CD4-positive, alpha-beta memory T cell (primary cell): Measurements from ENCODE around the gene C20orf144. TPM values are rescaled to one million over a fixed set of nuclear protein-coding genes. Genes with fewer than 3 reads are reported as not detected.
A peak's percentile ranks its signal among the peaks of the same experiment; 100 is the strongest.

Source experiments
- CTCF ChIA-PET: fragments of 350-600 bp; sonication (Branson Sonifier 250); formaldehyde crosslinking; loops from one replicate; lab custom pipeline; 2021; ENCODE audit warnings: inconsistent platforms; ENCODE audit not compliant: partially characterized antibody; lab: Charles Lee
- POLR2A ChIA-PET: fragments of 350-600 bp; sonication (Branson Sonifier 250); formaldehyde crosslinking; loops from one replicate; lab custom pipeline; 2021; ENCODE audit not compliant: partially characterized antibody; lab: Charles Lee
- DNase-seq, 5 donors: peaks; one replicate each; pipeline versions ENCODE4 v3.0.0 to v3.0.0-alpha.2; 2020 to 2022; ENCODE audit warnings: mixed read lengths in 1 of 5
- H3K27ac ChIP-seq: one replicate; pipeline ENCODE4 v1.7.0; 2013; ENCODE audit warnings: low read depth, low read length
- H3K27me3 ChIP-seq: 2 replicates; pipeline ENCODE4 v1.7.0; 2013; ENCODE audit warnings: mild to moderate bottlenecking, low read length, moderate library complexity; ENCODE audit not compliant: insufficient read depth
- H3K36me3 ChIP-seq: 2 replicates; pipeline ENCODE4 v1.7.0; 2013; ENCODE audit warnings: mild to moderate bottlenecking, low read length, moderate library complexity; ENCODE audit not compliant: insufficient read depth
- H3K4me1 ChIP-seq: 2 replicates; pipeline ENCODE4 v1.7.0; 2013; ENCODE audit warnings: mild to moderate bottlenecking, low read length, moderate library complexity; ENCODE audit not compliant: insufficient read depth
- H3K4me3 ChIP-seq, 2 donors: one replicate each; pipeline ENCODE4 v1.7.0; 2013; ENCODE audit warnings: low read length in 2 of 2, mild to moderate bottlenecking in 1 of 2
- H3K9me3 ChIP-seq, 2 donors: one replicate each; pipeline ENCODE4 v1.7.0; 2013; ENCODE audit warnings: low read length in 2 of 2, control low read depth in 1 of 2; ENCODE audit not compliant: control insufficient read depth in 1 of 2
- H3K27ac Mint-ChIP-seq, 7 donors: one replicate each; pipeline ENCODE4 v1.8.0; 2020 to 2021; ENCODE audit warnings: mixed read lengths in 7 of 7, mild to moderate bottlenecking in 6 of 7, inconsistent platforms in 3 of 7, moderate library complexity in 3 of 7
- H3K27me3 Mint-ChIP-seq, 2 donors: one replicate each; pipeline ENCODE4 v1.8.0; 2020 to 2021; ENCODE audit warnings: mixed read lengths in 2 of 2
- H3K36me3 Mint-ChIP-seq, 2 donors: one replicate each; pipeline ENCODE4 v1.8.0; 2020 to 2021; ENCODE audit warnings: mixed read lengths in 2 of 2, inconsistent platforms in 1 of 2, mild to moderate bottlenecking in 1 of 2
- H3K4me1 Mint-ChIP-seq, 4 donors: one replicate each; pipeline ENCODE4 v1.8.0; 2020 to 2021; ENCODE audit warnings: mixed read lengths in 4 of 4, mild to moderate bottlenecking in 1 of 4
- H3K4me3 Mint-ChIP-seq, 8 donors: one replicate each; pipeline ENCODE4 v1.8.0; 2020 to 2021; ENCODE audit warnings: mixed read lengths in 8 of 8, mild to moderate bottlenecking in 7 of 8, moderate library complexity in 6 of 8, inconsistent platforms in 3 of 8
- H3K9me3 Mint-ChIP-seq, 8 donors: one replicate each; pipeline ENCODE4 v1.8.0; 2020 to 2021; ENCODE audit warnings: mixed read lengths in 8 of 8, mild to moderate bottlenecking in 5 of 8, inconsistent platforms in 3 of 8, moderate library complexity in 1 of 8
- intact Hi-C: fragments of 100-400 bp; cut with micrococcal nuclease; formaldehyde crosslinking; loops from one replicate; pipeline ENCODE4 v1.15.1; 2023
- polyA plus RNA-seq, 2 donors: library from polyadenylated mRNA; unstranded; fragments of 300-500 nt; fragmentation: Illumina TruSeq; gene quantifications; one replicate each; pipeline ENCODE4 v1.2.3, GENCODE V29; 2021
- total RNA-seq, 2 experiments: library from RNA; stranded (reverse); gene quantifications; one replicate each; pipeline ENCODE4 v1.2.3, GENCODE V29; 2021

Gene C20orf144
- total and polyA plus RNA-seq, 4 experiments from 2014 or later: 0.61 TPM; not detected in 2

GRCh38 chr20:33701629-33702450, 39.7 kb downstream of the C20orf144 start:
- ChIA-PET CTCF (no interaction called here), POLR2A (no interaction called here)
- no peak overlapping the region for H3K4me3 ChIP-seq
- H3K27me3 ChIP-seq: no peaks in the 10 kb centered on the region
- H3K27ac ChIP-seq: no peak overlapping the region
- intact Hi-C loops: no loop called here
- Mint-ChIP-seq H3K4me3 (no peak overlapping the region), H3K36me3 (peaks cover 0 to 6% of the 10 kb centered on the region in 2 donors), H3K4me1 (no peaks in the 10 kb centered on the region), H3K9me3 (peaks cover 0 to 4% (median 0%) of the 10 kb centered on the region in 8 donors), H3K27ac (no peak overlapping the region), H3K27me3 (no peaks in the 10 kb centered on the region)
- no peaks in the 10 kb centered on the region for H3K9me3 ChIP-seq
- no peaks in the 10 kb centered on the region for H3K36me3 ChIP-seq
- no peaks in the 10 kb centered on the region for H3K4me1 ChIP-seq
- DNase-seq: no peak

- Mint-ChIP-seq H3K9me3 (peaks cover 0 to 2% (median 0%) of the 10 kb centered on the region in 8 donors), H3K27ac (peak overlapping the region in 2 of 7 donors; percentile 20 to 25), H3K36me3 (peaks cover 6 to 14% of the 10 kb centered on the region in 2 donors), H3K27me3 (no peaks in the 10 kb centered on the region), H3K4me3 (no peak overlapping the region), H3K4me1 (no peaks in the 10 kb centered on the region)
- Histone ChIP-seq H3K4me3 (no peak overlapping the region), H3K27me3 (no peaks in the 10 kb centered on the region), H3K9me3 (no peaks in the 10 kb centered on the region), H3K36me3 (peaks cover 6% of the 10 kb centered on the region), H3K27ac (no peak overlapping the region), H3K4me1 (no peaks in the 10 kb centered on the region)
- DNase-seq: no peak
- intact Hi-C loops: no loop called here
- ChIA-PET CTCF (no interaction called here), POLR2A (no interaction called here)
Measured at GRCh38 chr20:33702861-33703260, 40.7 kb downstream of the C20orf144 start.

DNA sequence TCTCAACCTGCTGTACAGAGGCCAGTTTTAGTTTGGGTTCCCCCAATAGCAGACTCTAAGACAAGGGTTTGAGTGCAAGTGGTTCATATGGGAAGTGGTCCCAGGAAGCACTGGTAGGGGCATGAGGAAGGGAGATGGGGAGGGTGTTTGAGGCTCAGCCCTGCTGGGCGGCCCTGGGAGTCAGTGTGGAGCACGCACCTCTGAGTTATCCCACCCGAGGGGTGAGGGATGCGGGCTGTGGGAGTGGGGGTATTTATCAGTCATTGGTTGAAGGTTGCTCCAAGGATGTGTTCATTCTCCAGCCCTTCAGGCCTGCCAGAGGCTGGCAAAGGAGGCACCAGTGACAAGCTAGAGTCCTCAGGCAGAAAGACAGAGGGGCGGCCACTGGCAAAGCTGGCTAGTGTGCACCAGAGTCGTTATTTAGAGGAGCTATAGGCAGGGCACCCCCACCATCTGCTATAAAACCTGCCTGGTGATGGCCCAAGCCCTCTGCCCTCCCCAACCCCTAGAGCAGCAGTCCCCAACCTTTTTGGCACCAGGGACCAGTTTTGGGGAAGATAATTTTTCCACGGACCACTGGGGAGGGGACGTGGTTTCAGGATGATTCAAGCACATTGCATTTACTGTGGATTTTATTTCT, 41.5 kb downstream of the C20orf144 start:
- no peak for DNase-seq
- Mint-ChIP-seq H3K9me3 (no peaks in the 10 kb centered on the region), H3K4me3 (no peak overlapping the region), H3K27ac (no peak overlapping the region), H3K4me1 (no peaks in the 10 kb centered on the region), H3K36me3 (peaks cover 6 to 14% of the 10 kb centered on the region in 2 donors), H3K27me3 (no peaks in the 10 kb centered on the region)
- H3K9me3 ChIP-seq: no peaks in the 10 kb centered on the region
- POLR2A ChIA-PET: no interaction called here
- H3K4me3 ChIP-seq: no peak overlapping the region
- no peaks in the 10 kb centered on the region for H3K27me3 ChIP-seq
- H3K27ac ChIP-seq: no peak overlapping the region
- peaks cover 6% of the 10 kb centered on the region for H3K36me3 ChIP-seq
- CTCF ChIA-PET: no interaction called here
- H3K4me1 ChIP-seq: no peaks in the 10 kb centered on the region
- intact Hi-C loops: no loop called here

- Histone ChIP-seq H3K4me3 (no peak overlapping the region), H3K27ac (no peak overlapping the region), H3K9me3 (no peaks in the 10 kb centered on the region), H3K4me1 (no peaks in the 10 kb centered on the region), H3K27me3 (no peaks in the 10 kb centered on the region), H3K36me3 (peaks cover 6% of the 10 kb centered on the region)
- H3K36me3 Mint-ChIP-seq: peaks cover 6 to 14% of the 10 kb centered on the region in 2 donors
- no peak overlapping the region for H3K4me3 Mint-ChIP-seq
- no peaks in the 10 kb centered on the region for H3K9me3 Mint-ChIP-seq
- peak overlapping the region in 1 of 7 donors; percentile 78 for H3K27ac Mint-ChIP-seq
- CTCF ChIA-PET: interaction anchor here (0.7 kb wide), 1 partner anchor 610 kb away, joined by 3 read pairs; no protein-coding TSS in a partner anchor
- peaks cover 0 to 3% (median 0%) of the 10 kb centered on the region in 4 donors for H3K4me1 Mint-ChIP-seq
- intact Hi-C loops: no loop called here
- POLR2A ChIA-PET: no interaction called here
- no peak for DNase-seq
- no peaks in the 10 kb centered on the region for H3K27me3 Mint-ChIP-seq
Measured at GRCh38 chr20:33704197-33704924, 42.2 kb downstream of the C20orf144 start.

- no peak overlapping the region for H3K27ac ChIP-seq
- no peak for DNase-seq
- Mint-ChIP-seq H3K4me3 (no peak overlapping the region), H3K36me3 (peaks cover 21 to 33% of the 10 kb centered on the region in 2 donors), H3K27me3 (no peaks in the 10 kb centered on the region), H3K4me1 (peaks cover 0 to 16% (median 5%) of the 10 kb centered on the region in 4 donors), H3K9me3 (no peaks in the 10 kb centered on the region), H3K27ac (no peak overlapping the region)
- H3K36me3 ChIP-seq: peaks cover 19% of the 10 kb centered on the region
- intact Hi-C loops: no loop called here
- H3K4me1 ChIP-seq: peaks cover 6% of the 10 kb centered on the region
- H3K9me3 ChIP-seq: no peaks in the 10 kb centered on the region
- no peaks in the 10 kb centered on the region for H3K27me3 ChIP-seq
- H3K4me3 ChIP-seq: no peak overlapping the region
- ChIA-PET POLR2A (no interaction called here), CTCF (no interaction called here)
Measured at GRCh38 chr20:33707668-33708067, 45.5 kb downstream of the C20orf144 start.

- H3K36me3 Mint-ChIP-seq: peaks cover 33 to 44% of the 10 kb centered on the region in 2 donors
- H3K9me3 Mint-ChIP-seq: no peaks in the 10 kb centered on the region
- H3K27ac Mint-ChIP-seq: peak overlapping the region in 3 of 7 donors; percentile 30 to 62 (median 35)
- peaks cover 0 to 18% (median 9%) of the 10 kb centered on the region in 4 donors for H3K4me1 Mint-ChIP-seq
- no peaks in the 10 kb centered on the region for H3K9me3 ChIP-seq
- peaks cover 35% of the 10 kb centered on the region for H3K36me3 ChIP-seq
- no peak for DNase-seq
- H3K4me1 ChIP-seq: peaks cover 6% of the 10 kb centered on the region
- ChIA-PET CTCF (no interaction called here), POLR2A (interaction anchor here (1.0 kb wide), 1 partner anchor 11 kb away, joined by 6 read pairs; the partner anchor contains the start of gene PXMP4)
- no peak overlapping the region for H3K4me3 ChIP-seq
- no peak overlapping the region for H3K4me3 Mint-ChIP-seq
- no peak overlapping the region for H3K27ac ChIP-seq
- H3K27me3 ChIP-seq: no peaks in the 10 kb centered on the region
- no peaks in the 10 kb centered on the region for H3K27me3 Mint-ChIP-seq
- intact Hi-C loops: no loop called here
Measured at GRCh38 chr20:33709398-33709797, 47.3 kb downstream of the C20orf144 start.
